Measurements from ENCODE around the gene GRK3.

Gene GRK3

GRCh38 chr22:25716637-25717036 lies 152.2 kb downstream of the GRK3 start:
- DNase-seq (ENCODE audit: low spot score) = no peak
- TF ChIP-seq CTCF (IDR thresholded peaks at IDR 0.05; ENCODE audit: extremely low read depth, insufficient read depth, missing control alignments) = no peak
- in situ Hi-C loops (cut with MboI; ENCODE audit: low pct_unique_long_range_greater_than_20kb, low sequenced_read_pairs, unreplicated experiment) = no loop called here

- no peak for DNase-seq (ENCODE audit: low spot score)
- no peak for TF ChIP-seq CTCF (IDR thresholded peaks at IDR 0.05; ENCODE audit: extremely low read depth, insufficient read depth, missing control alignments)
- in situ Hi-C loops (cut with MboI; ENCODE audit: low pct_unique_long_range_greater_than_20kb, low sequenced_read_pairs, unreplicated experiment) = no loop called here
Measured at GRCh38 chr22:25718135-25718840, 153.8 kb downstream of the GRK3 start.

- no peak for DNase-seq (ENCODE audit: low spot score)
- TF ChIP-seq CTCF (IDR thresholded peaks at IDR 0.05; ENCODE audit: extremely low read depth, insufficient read depth, missing control alignments) = no peak
- in situ Hi-C loops (cut with MboI; ENCODE audit: low pct_unique_long_range_greater_than_20kb, low sequenced_read_pairs, unreplicated experiment) = no loop called here
Measured at GRCh38 chr22:25722223-25722622, 157.7 kb downstream of the GRK3 start.

DNA sequence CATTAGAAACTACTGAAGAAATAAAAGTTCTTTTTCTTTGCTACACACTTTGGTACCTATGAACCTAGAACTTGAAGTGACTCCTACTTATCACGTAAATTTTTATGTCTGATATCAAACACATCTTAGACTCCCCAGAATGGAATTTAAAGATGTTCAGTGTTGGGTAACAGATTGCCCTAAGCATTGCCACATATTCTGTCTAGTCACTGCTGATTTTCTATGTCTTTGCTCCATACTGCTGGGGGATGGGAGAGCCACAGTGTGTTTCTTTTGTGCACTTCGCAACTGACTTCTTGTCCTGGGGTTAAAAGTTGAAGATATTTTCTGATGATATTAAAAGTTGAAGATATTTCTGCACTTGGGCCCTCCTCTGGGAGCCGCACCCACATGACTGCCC lies 158.2 kb downstream of the GRK3 start:
- in situ Hi-C loops (cut with MboI; ENCODE audit: low pct_unique_long_range_greater_than_20kb, low sequenced_read_pairs, unreplicated experiment) = no loop called here
- DNase-seq (ENCODE audit: low spot score) = no peak
- no peak for TF ChIP-seq CTCF (IDR thresholded peaks at IDR 0.05; ENCODE audit: extremely low read depth, insufficient read depth, missing control alignments)

DNA sequence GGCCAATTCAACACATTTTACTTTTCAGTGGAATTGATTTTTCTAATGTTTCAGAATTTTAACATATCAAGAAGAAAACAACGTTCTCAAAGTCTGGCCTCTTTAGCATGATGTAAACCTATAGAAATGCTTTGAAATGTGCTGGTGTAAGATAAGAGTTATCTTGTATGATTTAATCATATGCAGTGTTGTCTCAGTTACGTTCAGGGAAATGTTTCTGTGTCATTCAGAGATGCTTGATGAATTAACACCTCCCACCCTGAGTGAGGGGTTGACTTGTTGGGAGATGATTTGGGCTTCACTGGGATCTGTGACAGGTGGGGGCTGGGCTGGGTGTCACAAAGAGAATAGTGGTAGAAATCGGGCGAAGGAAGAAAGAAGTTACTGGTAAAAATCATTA lies 161.8 kb downstream of the GRK3 start:
- in situ Hi-C loops (cut with MboI; ENCODE audit: low pct_unique_long_range_greater_than_20kb, low sequenced_read_pairs, unreplicated experiment) = no loop called here
- no peak for TF ChIP-seq CTCF (IDR thresholded peaks at IDR 0.05; ENCODE audit: extremely low read depth, insufficient read depth, missing control alignments)
- DNase-seq (ENCODE audit: low spot score) = no peak

DNA sequence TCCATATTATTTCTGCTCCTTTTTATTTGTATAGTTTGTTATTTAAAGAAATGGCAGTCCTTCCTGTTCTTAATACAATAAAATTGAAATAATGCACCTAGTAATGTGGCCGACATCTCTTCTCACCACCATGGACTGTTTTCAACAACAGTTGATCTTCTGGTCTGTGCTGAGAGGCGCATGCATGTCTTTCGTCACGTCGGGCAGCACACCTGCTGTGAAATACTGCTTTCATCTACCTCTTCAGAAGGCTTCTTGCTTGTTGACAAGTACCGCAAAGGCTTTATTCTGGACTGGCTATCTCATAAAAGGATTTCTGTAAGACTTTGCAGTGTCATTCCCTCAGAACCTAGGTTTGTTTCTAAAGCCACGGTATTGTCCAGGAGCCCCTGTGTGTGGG lies 163.6 kb downstream of the GRK3 start:
- in situ Hi-C loops (cut with MboI; ENCODE audit: low pct_unique_long_range_greater_than_20kb, low sequenced_read_pairs, unreplicated experiment) = no loop called here
- no peak for TF ChIP-seq CTCF (IDR thresholded peaks at IDR 0.05; ENCODE audit: extremely low read depth, insufficient read depth, missing control alignments)
- DNase-seq (ENCODE audit: low spot score) = no peak

All from GM13977 (cell line).